HG03354 (cell line): Measurements from ENCODE around the gene TMEM72.

ENCODE experiments used
- ATAC-seq: cut with Tn5 transposase; IDR thresholded peaks from one replicate; pipeline ENCODE4 v1.9.1; 2021; ENCODE audit warnings: mild to moderate bottlenecking; ENCODE audit not compliant: unreplicated experiment, poor library complexity, severe bottlenecking

The TMEM72 gene

DNA sequence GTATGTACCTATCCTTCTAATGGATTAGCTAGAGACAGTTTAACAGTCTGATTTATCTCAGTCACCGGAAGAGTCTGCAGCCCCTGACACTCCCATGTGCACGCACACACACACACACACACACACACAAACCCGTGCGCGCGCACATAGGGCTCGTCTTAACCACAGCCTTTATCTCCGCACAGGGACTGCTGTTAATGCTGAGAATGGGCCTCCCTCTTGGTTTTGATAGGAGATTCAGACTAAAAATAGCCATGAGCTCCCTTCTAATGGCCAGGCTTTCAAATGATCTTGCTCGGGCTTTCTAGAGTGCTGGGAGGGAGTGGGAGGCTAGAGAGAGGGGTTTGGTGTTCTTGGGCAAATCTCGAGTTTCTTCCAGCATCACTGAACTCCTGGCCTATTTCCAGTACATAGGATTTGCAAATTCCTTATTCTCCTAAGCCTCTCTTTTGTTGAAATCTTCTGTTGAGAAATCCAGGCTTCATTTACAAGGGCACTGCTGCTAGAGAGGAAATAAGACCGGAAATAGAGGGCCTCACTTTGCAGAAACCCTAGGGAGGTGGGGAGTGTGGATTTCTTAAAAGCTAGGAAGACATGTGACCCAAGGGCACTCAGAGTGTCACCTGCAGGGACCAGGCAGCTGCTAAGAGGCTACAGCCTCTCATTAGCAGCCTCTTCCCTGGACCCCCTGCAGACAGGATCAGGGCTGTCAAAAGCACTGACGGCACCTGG lies 2.4 kb downstream of the TMEM72 start:
- ATAC-seq: no peak

DNA sequence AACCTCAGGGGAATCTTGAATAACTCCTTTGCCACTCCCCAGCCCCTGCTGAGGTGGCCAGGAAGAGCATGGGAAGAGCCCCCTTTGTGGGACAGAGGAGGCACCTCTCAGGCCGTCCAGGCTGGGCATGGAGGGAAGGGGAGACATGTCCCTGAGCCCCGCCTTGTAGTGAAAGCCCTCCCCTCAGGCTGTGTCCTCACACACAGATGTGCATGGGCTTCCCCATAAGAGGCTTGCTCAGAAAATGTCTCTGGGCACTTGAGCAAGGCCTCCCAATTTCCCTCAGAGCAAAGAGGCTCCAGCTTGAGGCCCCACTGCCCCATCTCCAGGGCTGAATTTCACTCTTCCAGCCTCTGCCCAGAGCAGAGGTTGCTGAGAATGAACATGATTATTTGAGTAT lies 3.8 kb downstream of the TMEM72 start:
- no peak for ATAC-seq

DNA sequence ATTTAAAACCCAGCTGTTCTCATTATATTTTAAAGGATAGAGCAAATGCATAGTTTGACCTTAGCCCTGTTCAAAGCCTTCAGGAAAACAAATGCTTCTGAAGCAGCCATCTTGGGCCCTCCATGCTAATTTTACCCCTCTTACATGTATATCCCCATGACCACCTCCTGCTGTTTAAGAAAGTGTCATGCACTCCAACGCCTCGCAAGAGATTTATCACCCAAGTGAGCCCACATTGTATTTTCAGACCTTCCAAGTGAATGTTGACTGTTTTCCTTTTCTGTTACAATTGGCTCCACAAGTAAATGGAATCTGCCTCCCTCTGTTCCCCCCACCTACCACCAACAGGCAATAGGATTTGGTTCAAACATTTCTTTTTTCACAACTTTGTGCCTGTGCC lies 5.3 kb downstream of the TMEM72 start:
- no peak for ATAC-seq

DNA sequence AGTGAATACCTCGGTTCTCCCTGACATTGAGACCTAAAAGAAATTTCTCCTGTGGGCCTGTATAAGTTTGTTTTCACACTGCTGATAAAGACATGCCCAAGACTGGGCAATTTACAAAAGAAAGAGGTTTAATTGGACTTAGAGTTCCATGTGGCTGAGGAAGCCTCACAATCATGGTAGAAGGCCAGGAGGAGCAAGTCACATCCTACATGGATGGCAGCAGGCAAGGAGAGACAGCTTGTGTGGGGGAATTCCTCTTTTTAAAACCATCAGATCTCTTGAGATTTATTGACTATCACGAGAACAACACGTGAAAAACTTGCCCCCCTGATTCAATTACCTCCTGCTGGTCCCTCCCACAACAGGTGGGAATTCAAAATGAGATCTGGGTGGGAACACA lies 6.7 kb downstream of the TMEM72 start:
- no peak for ATAC-seq

DNA sequence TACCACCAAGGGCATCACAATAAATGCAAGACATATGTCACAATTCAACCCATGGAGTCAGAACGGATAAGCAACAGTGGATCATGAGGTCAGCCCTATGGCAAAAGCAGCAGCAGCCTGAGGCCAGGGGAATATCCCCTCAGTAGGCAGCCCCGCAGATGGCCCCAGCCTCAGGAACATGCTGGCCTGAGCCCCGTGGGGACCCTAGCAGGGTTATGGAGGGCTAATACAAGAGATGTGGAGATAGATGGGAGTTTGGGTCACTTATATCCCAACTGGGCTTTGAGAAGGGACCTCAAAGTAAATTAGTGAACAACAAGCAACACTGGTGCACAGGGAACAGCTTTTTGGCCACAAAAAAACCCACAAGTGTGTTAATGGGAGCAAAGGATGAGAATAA lies 9.1 kb downstream of the TMEM72 start:
- no peak for ATAC-seq

DNA sequence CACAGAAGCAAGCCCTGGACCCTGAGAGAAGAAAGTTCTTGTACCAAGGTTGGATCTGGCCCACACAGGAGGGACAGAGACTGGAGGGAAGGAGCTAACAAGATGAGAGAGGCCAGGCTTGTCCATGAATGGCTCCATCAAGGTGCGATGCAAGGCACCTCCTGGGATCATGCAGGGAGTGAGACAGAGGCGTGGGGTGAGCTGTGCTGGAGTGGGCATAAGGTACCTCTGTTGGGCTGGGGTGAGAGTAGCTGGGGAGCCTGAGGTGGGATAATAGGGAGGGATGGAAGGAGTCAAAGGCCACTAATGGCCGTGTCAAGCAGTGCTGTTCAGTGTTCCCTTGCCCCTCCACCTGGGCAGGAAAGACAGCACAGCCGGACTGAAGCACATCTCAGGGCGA lies 9.9 kb downstream of the TMEM72 start:
- ATAC-seq: no peak

DNA sequence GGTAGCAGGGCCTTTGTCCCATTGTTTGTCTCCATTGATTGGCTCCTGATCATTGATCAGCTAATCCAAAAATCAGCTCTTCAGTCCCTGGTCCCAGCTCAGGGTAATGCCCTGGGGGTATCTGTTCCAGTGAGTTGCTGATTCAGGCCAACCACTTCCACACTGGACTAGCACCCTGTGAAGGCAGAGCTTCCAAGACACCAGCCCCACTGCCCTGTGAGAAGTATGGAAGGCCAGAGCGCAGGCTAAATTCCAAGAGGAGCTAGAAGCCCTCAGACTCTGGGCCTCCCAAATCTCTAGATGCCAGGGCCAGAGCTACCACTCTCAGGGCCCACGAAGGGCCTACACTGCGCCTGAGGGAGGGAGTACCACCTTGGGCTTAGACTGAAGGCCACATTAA lies 10.4 kb downstream of the TMEM72 start:
- no peak for ATAC-seq

DNA sequence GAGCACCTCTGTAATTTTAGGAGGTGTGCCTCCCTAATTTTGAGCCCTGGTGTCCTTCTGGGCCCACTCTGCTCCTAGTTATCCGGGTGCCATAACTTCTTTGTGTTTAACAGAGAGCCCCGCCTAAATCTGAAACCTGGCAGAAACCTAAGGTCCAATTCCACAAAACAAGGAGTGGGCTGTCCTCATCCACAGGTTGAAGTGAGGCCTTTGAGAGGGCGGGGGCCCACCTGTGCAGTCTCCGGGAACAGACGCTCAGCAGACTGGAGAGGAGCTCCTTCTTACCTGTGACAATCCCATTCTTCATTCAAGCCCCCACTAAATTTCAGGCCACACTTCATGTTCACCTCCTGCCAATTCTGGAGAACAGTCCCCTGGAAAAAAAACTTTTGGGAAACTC lies 10.9 kb downstream of the TMEM72 start:
- no peak for ATAC-seq

DNA sequence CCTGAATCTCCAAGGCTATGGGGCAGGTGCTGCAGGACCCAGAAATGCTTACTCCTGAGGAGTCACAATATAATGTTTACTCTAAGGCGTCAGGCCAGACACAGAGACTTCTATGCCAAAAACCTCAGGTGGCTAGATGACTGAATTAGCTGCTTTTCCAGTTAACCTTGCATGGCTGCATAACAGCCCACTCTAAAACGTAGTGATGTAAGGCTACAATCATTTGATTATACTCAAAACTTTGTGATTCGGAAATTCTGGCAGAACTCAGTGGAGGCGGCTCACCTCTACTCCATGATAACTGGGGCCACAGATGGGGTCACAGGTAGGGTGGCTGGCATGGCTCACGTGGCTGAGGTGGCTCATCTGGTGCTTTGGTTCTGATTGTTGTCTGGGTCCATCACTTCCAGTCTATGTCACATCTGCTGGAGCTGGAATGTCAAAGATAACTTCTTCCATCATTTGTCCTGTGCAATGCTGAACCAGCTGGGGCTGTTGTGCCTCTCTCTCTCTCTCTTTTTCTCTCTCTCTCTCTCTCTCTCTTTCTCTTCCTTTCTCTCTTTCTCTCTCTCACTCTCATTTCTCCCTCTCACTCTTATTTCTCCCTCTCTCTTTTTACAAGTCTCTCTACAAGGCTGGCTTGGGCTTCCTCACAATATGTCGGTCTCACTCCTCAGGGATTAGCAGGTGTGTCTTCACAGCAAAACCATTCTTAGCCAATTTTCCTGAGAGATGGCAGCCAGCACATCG lies 11.8 kb downstream of the TMEM72 start:
- no peak for ATAC-seq

DNA sequence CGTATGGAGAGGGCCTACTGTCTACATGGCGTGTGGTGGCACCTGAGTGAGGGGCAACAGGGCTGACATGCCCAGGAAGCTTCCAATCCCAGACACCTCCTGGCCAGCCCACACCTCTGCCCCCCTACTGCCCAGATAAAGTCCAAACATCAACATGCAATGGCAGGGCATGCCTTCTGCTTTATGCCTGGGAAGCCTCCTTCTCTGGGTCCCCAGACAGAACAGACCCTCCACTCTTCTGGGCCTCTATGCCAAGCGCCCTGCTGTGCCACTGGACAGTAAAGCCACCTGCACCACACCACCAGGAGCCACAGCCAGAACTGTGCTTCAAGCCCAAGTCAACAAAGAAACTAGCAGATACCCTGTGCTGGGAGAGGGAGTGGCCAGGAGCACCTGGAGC lies 12.5 kb downstream of the TMEM72 start:
- ATAC-seq: no peak

DNA sequence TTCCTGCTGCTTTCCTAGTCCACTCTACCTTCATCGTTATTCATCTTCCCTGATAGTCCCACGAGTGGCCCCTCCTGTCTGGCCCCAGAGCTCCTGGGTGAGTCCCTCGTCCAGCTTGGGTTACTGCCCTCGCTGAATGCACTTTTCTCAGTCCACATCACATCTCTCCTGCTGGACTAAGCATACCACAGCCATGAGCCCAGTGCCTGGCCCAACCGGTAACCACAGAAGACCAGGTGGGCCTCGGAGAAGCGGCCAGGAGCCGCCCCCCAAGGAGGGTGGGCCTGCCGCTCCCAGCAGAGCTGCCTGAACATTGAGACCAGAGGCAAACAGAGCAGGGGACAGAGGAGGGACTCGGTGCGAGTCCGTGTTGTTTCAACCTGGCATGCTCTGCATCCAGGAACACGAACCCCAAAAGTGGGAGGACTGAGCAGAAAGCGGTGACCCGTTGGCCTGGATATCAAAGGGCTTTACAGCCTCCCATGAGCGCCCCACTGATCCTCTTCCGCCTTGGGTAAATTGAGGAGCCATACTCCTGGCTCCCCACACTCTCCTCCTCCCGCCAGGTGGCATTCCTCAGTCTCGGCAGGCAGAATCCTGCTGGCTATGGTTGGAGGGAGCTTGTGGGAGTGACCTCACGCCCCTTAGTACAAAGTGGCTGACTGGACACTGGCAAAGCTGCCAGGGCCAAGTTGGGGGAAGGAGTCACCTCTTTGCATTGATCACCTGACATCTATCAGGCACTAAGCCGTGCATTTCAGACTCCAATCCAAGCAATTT lies 13.3 kb downstream of the TMEM72 start:
- no peak for ATAC-seq

DNA sequence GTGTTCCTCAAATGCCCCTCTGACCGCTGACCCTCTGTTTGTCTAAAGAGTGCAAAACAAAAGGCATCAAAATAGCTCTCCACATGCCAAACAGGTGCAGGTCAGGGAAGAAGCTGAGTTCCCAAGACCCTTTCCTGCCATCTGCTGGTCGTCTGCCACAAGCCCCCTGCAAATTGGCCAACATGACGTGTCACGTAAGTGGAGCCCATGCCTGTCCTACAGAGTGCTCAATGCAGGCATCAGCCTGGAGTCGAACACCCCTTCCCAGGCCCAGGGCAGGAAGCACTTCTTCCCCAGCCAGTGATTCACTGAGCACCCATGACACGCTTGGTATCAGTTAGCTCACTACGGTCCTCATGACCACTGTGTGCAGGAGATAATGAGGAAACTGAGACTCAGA lies 14.1 kb downstream of the TMEM72 start:
- ATAC-seq: no peak

DNA sequence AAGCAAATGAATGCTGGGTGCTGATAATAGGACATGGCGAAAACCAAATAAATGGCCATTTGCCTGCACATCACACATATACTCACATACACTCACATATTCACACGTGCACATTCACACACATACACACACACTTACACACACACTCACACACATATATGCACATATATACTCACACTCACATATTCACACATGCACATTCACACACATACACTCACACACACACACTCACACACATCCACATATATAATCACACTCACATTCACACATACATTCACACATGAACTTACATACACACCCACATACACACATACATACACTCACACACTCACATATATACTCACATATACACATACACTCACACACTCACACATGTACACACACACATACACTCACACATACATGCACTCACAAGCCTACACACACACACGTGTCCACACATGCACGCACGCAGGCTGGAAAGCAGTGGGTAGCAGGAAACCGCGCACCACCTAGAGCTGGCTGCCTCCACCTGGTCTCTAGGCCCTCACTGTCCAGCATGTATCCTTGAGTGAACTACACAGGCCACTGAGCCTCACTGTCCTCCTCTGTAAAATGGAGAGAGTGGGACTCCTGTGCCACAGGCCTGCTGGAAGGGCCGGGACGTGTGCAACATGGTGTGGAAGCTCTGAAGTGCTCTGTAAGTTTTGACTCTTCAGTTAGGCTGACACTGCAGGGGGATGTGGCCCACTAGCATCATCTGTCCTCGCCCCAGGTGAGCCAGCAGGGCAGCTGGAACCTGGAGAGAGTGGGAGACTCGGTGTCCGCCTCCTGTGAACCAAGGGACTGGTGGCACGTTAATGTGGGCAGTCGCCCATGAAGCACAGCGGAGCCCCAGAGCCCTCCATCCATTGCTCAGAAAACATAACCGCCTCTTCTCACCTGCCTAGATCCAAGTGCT lies 14.9 kb downstream of the TMEM72 start:
- ATAC-seq: no peak

DNA sequence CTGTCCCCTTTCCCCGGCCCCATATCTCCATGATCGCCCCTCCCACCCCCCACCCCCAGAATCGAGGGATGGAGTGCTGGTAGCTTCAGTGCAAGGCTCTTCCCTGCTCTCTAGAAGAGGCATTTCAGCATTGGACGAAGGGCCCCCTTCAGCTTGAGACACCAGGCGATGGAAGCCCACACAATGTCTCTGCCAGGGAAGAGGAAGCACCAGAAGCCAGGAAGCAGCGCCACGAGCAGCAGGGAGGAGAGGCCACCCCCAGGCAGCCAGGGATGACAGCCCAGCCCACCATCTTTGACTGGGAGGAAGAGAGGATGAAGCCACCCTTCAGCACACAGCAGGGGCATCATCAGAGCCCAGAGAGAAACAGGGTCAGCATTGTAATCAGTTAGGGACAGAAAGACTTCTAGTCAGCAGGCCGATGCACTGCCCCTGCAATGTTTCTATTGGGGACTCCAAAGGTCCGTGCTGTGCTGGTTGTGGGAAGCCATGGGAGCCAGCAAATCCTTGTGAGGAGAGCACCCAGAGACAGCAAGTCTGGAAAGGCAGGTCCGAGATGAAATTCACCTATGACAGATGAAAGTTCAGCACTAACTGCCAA lies 15.7 kb downstream of the TMEM72 start:
- ATAC-seq: no peak

DNA sequence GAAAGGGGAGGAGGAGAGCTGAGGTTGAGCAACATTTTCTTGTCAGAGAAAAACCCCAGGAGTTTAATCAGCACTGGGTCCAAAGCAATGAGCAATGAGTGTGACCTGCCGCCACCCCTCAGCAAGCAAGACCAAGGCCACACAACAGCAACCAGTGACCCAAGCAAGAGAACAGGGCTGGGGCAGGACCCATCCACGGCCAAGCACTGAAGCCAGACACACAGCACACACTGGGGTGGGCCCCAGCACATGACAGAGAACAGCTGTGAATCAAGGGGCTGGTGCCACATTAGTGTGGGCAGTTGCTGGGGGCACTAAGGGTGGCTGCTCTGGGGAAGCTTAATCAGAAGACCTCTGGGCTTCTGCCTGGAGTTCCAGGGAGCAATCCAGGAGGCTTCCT lies 16.2 kb downstream of the TMEM72 start:
- no peak for ATAC-seq

DNA sequence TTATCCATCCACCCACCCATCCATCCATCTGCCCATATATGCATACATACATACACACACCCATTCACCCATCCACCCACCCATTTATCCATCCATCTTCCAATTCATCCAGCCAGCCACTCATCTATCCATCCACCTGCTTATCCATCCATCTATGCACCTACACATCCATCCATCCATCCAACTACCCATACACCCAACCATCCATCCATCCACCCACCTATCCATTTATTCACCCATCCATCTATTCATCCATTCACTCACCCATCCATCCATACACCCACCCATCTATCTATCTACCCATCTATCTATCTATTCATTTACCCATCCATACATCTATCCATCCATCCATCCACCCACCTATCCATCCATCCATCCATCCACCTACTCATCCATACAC lies 17.3 kb downstream of the TMEM72 start:
- no peak for ATAC-seq

DNA sequence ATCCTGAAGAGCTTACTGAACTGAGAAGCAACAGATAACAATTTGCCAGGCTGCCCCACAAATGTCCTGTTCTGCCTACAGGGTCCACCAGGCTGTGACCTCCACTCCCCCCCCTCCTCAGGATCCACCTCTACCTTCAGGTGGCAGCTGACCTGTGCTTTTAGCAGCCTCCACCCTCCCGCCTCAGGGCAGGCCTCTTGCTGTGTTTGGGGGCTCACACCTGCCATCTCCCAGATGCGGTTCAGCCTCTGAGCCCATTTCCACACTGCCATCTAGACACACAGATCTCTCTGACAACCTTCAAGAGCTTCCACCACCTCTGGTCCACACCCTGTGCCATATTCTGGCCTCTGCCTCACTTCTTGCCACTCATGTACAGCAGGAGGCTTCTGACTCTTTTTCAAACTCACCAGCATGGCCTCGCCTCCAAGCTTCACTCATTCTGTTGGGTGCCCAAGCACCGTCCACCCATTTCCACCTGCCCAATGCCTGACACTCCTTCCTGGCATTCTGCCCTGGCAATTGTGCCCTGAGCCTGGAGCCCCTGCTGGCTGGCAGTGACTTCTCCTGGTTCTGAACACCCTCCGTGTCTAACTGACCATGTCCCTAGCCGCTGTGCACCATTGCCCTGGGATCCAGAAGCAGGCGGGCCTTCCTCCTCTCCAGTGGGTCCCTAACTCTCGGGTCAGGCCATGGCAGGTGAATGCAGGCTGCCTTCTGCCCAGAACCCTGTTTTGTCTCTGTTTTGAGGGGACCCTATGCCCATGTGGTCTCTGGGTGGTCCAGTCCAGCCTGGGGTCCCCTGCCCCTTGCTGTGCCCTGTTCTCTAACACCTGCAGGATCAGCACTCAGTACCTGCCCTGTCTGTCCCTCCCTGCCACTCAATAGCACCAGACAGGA lies 18.5 kb downstream of the TMEM72 start:
- ATAC-seq: no peak

DNA sequence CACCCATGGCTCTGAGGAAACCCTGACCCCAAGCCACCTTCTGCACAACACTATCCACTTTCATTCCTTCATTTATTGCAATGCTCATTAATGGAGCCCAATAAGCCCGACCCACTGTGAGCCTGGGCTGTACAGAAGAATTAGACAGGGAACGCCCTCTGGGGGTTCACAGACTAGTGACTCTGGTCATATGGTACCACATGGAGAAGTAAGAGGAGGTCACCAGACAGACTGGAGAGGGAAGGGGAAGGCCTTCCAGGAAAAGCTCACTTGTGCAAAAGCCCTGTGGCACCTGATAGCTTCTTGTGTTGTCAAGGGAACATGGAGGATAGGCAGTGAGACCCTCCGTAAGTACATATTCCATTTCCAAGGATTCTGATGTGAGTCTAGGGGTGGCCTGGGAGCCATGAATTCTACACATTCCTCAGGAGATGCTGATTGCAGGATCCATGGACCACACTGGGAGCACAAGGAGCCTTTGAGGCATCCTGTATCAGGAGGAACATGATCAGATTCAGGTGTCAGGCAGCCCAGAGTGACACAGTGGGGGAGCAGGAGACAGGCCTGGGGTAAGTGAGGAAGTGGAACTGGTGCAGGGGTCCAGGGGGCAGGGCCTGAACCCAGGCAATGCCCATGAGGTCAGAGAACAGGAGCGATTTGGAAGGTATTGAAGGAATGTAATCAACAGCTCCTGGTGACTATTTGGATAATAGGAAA lies 19.9 kb downstream of the TMEM72 start:
- ATAC-seq: no peak
